ENCODE data around the gene NUDT16L1. TPM values are rescaled to one million over a fixed set of nuclear protein-coding genes. Genes with fewer than 3 reads are reported as not detected.
"Not testable (repeated sequence)": the region's sequence is repeated elsewhere in the genome, so short reads cannot be mapped to it uniquely, and the experiment has no call there.

NUDT16L1 gene
- polyA plus RNA-seq, 3 donors from 2014 or later: 86.5 to 125 (median 99.6) TPM

DNA sequence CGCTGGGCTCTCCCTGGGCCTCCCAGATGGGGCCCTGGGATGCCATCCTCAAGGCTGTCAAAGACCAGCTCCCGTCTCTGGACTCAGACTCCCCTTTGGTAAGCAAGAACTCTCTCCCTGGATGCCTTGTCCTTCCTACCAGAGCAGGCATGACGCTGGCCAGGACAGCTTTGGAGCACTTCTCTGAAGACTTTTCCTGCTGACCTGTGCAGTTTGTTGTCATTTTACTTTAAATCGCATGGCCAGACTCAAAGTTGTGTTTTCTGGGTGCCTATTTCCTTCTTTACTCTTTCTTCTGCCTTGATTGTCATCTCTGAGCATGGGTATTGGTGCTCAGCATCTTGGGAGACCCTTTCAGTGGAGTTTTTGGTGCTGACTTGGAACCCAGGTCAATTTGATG lies 43.2 kb downstream of the NUDT16L1 start:
- peak overlapping the region in 2 of 5 donors; percentile 9 to 25 for H3K4me3 Mint-ChIP-seq
- no peaks in the 10 kb centered on the region for H3K36me3 Mint-ChIP-seq
- H3K27ac Mint-ChIP-seq: peak overlapping the region in 1 of 6 donors; percentile 42
- H3K27me3 Mint-ChIP-seq (ENCODE audit: low read depth in 3 of 3): peaks cover 5 to 17% (median 10%) of the 10 kb centered on the region in 3 donors
- H3K9me3 Mint-ChIP-seq: no peaks in the 10 kb centered on the region
- no peak for DNase-seq
- H3K4me1 Mint-ChIP-seq: peaks cover 26 to 30% of the 10 kb centered on the region in 2 donors

DNA sequence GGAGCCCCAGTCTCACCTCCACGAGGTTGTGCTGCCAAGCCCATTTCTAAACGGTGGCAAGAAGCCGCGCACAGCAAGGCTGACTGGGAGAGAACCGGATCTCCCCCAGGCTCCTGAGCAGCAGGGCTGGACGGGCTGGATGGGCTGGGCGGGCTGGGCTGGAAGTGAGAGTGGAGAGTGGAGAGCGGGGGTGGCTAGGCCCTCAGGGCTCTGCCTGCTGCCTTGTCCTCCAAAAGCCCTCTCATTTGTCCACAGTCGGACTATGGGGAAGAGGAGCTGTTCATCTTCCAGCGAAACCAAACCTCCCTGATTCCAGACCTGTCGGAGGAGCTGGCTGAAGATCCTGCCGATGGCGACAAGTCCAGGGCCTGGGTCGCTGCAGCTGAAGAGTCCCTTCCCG lies 44.2 kb downstream of the NUDT16L1 start:
- H3K27me3 Mint-ChIP-seq (ENCODE audit: low read depth in 3 of 3): peaks cover 5 to 13% (median 10%) of the 10 kb centered on the region in 3 donors
- H3K9me3 Mint-ChIP-seq: no peaks in the 10 kb centered on the region
- DNase-seq: no peak
- no peak overlapping the region for H3K4me3 Mint-ChIP-seq
- no peaks in the 10 kb centered on the region for H3K36me3 Mint-ChIP-seq
- no peak overlapping the region for H3K27ac Mint-ChIP-seq
- peaks cover 21 to 23% of the 10 kb centered on the region in 2 donors for H3K4me1 Mint-ChIP-seq

DNA sequence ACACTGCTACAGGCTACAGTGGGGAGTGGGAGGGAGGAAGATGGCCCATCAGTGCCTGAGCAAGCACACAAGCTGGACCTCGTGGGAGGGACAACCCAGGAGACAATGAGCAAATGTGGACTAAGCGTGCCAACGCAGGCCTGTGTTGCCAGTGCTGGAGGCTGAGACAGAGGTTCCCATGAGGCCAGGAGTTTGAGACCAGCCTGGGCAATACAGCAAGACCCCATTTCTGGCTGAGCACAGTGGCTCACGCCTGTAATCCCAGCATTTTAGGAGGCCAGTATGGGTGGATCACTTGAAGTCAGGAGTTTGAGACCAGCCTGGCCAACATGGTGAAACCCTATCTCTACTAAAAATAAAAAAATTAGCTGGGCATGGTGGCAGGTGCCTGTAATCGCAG lies 45.0 kb downstream of the NUDT16L1 start:
- H3K27me3 Mint-ChIP-seq (ENCODE audit: low read depth in 3 of 3): peaks cover 2 to 11% (median 9%) of the 10 kb centered on the region in 3 donors
- not testable (repeated sequence) for H3K36me3 Mint-ChIP-seq, H3K27ac Mint-ChIP-seq, H3K9me3 Mint-ChIP-seq, DNase-seq, H3K4me3 Mint-ChIP-seq
- H3K4me1 Mint-ChIP-seq: peaks cover 15% of the 10 kb centered on the region in 2 donors

DNA sequence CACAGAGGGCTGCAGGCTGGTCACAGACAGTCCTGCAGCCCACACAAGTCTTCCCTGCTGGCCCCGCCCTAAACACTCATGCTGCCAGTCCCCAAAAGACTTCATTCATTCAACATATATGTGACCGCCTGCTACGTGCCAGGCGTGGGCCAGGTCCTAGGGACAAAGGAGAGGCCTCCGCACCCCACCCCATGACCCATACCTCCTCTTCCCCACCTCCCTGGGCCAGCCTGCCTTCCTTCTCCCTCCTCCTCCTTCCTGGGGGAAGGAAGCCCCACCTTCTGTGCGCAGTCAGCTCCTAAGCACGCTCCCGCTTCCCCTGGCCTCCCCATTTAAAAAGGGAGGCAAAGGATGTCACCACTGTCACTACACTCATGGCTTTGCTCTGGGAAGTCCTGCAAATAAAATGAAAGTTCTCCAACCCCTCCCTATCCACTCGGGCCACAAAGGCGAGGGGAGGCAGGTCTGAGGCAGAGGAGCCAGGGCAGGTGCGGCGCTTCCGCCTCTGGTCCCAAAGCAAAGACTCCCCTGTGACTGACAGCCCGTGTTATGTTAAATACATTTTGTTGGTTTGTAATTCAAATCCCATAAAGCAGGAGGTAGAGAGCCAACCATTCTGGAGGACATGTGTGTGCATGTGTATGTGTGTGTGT lies 50.0 kb downstream of the NUDT16L1 start:
- no peaks in the 10 kb centered on the region for H3K9me3 Mint-ChIP-seq
- H3K27me3 Mint-ChIP-seq (ENCODE audit: low read depth in 3 of 3): peaks cover 0 to 4% (median 2%) of the 10 kb centered on the region in 3 donors
- no peak for DNase-seq
- peak overlapping the region in 1 of 5 donors; percentile 26 for H3K4me3 Mint-ChIP-seq
- no peak overlapping the region for H3K27ac Mint-ChIP-seq
- peaks cover 7 to 9% of the 10 kb centered on the region in 2 donors for H3K4me1 Mint-ChIP-seq
- H3K36me3 Mint-ChIP-seq: no peaks in the 10 kb centered on the region

DNA sequence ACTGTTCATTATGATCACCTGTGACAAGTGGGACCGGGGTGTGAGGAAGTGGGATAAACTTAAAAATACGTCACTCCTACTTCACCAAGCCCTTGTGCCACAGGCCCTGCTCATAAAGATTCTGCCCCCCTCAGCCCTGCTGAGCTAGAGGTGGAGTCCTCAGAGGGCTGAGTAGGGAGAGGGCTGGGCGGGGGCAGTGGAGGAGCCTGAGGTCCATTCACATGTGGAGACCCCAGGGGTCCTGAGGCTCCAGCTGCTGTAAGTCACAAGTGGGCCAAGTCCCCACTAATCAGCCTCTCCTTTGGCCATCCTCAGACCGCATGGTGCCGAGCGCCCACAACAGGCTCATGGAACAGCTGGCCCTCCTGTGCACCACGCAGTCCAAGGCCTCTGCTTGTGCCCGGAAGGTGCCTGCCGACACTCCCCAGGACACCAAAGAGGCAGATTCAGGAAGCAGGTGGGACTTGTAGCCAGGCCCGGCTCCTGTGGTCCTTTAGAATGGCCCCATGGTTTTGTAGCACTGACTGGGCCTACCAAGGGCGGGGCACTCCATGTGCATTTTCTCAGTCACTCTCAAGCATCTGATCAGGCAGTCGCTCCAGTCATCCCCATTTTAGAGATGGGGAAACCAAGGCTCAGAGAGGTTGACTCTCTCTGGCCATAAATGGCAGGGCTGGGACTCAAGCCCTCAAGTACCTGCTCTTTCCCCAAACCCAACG lies 51.4 kb downstream of the NUDT16L1 start:
- H3K4me1 Mint-ChIP-seq: peaks cover 9 to 11% of the 10 kb centered on the region in 2 donors
- no peak overlapping the region for H3K4me3 Mint-ChIP-seq
- no peak overlapping the region for H3K27ac Mint-ChIP-seq
- no peak for DNase-seq
- H3K27me3 Mint-ChIP-seq (ENCODE audit: low read depth in 3 of 3): peaks cover 0 to 4% (median 0%) of the 10 kb centered on the region in 3 donors
- H3K9me3 Mint-ChIP-seq: no peaks in the 10 kb centered on the region
- no peaks in the 10 kb centered on the region for H3K36me3 Mint-ChIP-seq

DNA sequence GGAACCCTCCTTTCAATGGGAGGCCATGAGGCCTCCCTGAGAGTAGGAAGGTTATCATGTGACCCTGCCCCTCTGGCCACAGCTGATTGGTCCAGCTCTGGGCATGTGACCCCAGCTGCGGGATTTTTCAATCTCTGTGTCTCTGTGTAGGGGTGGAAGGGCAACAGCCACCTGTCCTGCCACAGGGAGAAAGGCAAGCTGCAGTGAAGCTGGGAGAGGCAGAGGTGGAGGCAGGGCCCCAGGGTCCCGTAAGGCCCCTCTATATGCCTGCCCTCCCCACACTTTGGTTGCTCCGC lies 51.9 kb downstream of the NUDT16L1 start:
- DNase-seq: no peak
- H3K4me1 Mint-ChIP-seq: peaks cover 9 to 11% of the 10 kb centered on the region in 2 donors

More for the DNA sequence above, 51.9 kb downstream of the NUDT16L1 start:
- Mint-ChIP-seq H3K27me3 (ENCODE audit: low read depth in 3 of 3) (peaks cover 0 to 4% (median 0%) of the 10 kb centered on the region in 3 donors), H3K36me3 (no peaks in the 10 kb centered on the region), H3K9me3 (no peaks in the 10 kb centered on the region), H3K4me3 (no peak overlapping the region), H3K27ac (no peak overlapping the region)

Other genes starting within 250 kb of the NUDT16L1 start
- 10 to 100 TPM; 46.1 to 65.3 (median 60.7) TPM for gene NMRAL1, start 218.9 kb upstream of the NUDT16L1 start, polyA plus RNA-seq
- gene HMOX2, start 217.2 kb upstream of the NUDT16L1 start, polyA plus RNA-seq: 100 to 1,000 TPM; 130 to 225 (median 196) TPM
- gene CDIP1, start 154.8 kb upstream of the NUDT16L1 start, polyA plus RNA-seq: 10 to 100 TPM; 26.9 to 51.9 (median 47.8) TPM
- not detected for gene C16orf96, start 137.2 kb upstream of the NUDT16L1 start, polyA plus RNA-seq
- 10 to 100 TPM in 1 of 3 donors, 1 to 10 TPM in 2; 2.3 to 11.8 (median 6.5) TPM for gene UBALD1, start 78.7 kb upstream of the NUDT16L1 start, polyA plus RNA-seq
- 10 to 100 TPM in 1 of 3 donors, 1 to 10 TPM in 2; 2.3 to 13.2 (median 3.5) TPM for gene MGRN1, start 68.7 kb upstream of the NUDT16L1 start, polyA plus RNA-seq
- gene ANKS3, start 40.7 kb downstream of the NUDT16L1 start, polyA plus RNA-seq: 1 to 10 TPM; 1.4 to 6.4 (median 2.6) TPM
- gene DNAAF8, start 41.0 kb downstream of the NUDT16L1 start, polyA plus RNA-seq: under 1 TPM in 2 of 3 donors, not detected in 1; 0.15 to 0.22 TPM
- 10 to 100 TPM in 1 of 3 donors, 1 to 10 TPM in 2; 4.4 to 13.1 (median 8.9) TPM for gene ZNF500, start 73.6 kb downstream of the NUDT16L1 start, polyA plus RNA-seq
- not detected for gene SEPTIN12, start 94.8 kb downstream of the NUDT16L1 start, polyA plus RNA-seq
- gene SMIM22, start 101.8 kb downstream of the NUDT16L1 start, polyA plus RNA-seq: not detected
- gene ROGDI, start 109.1 kb downstream of the NUDT16L1 start, polyA plus RNA-seq: 1 to 10 TPM; 4.8 to 9.3 (median 5.4) TPM
- 10 to 100 TPM; 26.0 to 50.2 (median 27.9) TPM for gene GLYR1, start 153.7 kb downstream of the NUDT16L1 start, polyA plus RNA-seq
- gene UBN1, start 153.9 kb downstream of the NUDT16L1 start, polyA plus RNA-seq: 10 to 100 TPM in 2 of 3 donors, 1 to 10 TPM in 1; 2.8 to 30.7 (median 13.9) TPM
- gene PPL, start 243.6 kb downstream of the NUDT16L1 start, polyA plus RNA-seq: under 1 TPM in 2 of 3 donors, not detected in 1; 0.03 to 0.43 TPM

Data from immature natural killer cell (primary cell).